ENCODE results near the gene LIMS3. TPM values are rescaled to one million over a fixed set of nuclear protein-coding genes. Genes with fewer than 3 reads are reported as not detected.
"Not testable (repeated sequence)": the region's sequence is repeated elsewhere in the genome, so short reads cannot be mapped to it uniquely, and the experiment has no call there.

Gene LIMS3
- total RNA-seq, 1 donor from 2014 or later = 3.7 TPM

GRCh38 chr2:109920162-109920561, 21.7 kb downstream of the LIMS3 start:
- intact Hi-C loops (cut with DNase I); ATAC-seq; DNase-seq (ENCODE audit: low spot score): not testable (repeated sequence)

- DNase-seq (ENCODE audit: low spot score); intact Hi-C loops (cut with DNase I): not testable (repeated sequence)
- ATAC-seq = peak; percentile 66
Measured at GRCh38 chr2:109921543-109922384, 23.3 kb downstream of the LIMS3 start.

- intact Hi-C loops (cut with DNase I); DNase-seq (ENCODE audit: low spot score): not testable (repeated sequence)
- peak; percentile 71 for ATAC-seq
Measured at GRCh38 chr2:109924481-109924880, 26.0 kb downstream of the LIMS3 start.

GRCh38 chr2:109927803-109928202, 29.3 kb downstream of the LIMS3 start:
- ATAC-seq; DNase-seq (ENCODE audit: low spot score); intact Hi-C loops (cut with DNase I): not testable (repeated sequence)

- intact Hi-C loops (cut with DNase I); DNase-seq (ENCODE audit: low spot score); ATAC-seq: not testable (repeated sequence)
Measured at GRCh38 chr2:109929222-109929621, 30.7 kb downstream of the LIMS3 start.

- ATAC-seq; intact Hi-C loops (cut with DNase I); DNase-seq (ENCODE audit: low spot score): not testable (repeated sequence)
Measured at GRCh38 chr2:109936534-109936933, 38.0 kb downstream of the LIMS3 start.

- DNase-seq (ENCODE audit: low spot score); ATAC-seq; intact Hi-C loops (cut with DNase I): not testable (repeated sequence)
Measured at GRCh38 chr2:109945362-109945761, 46.9 kb downstream of the LIMS3 start.

GRCh38 chr2:109947262-109947958, 48.9 kb downstream of the LIMS3 start:
- intact Hi-C loops (cut with DNase I); DNase-seq (ENCODE audit: low spot score): not testable (repeated sequence)
- ATAC-seq = peak; percentile 70

- DNase-seq (ENCODE audit: low spot score); intact Hi-C loops (cut with DNase I): not testable (repeated sequence)
- peak; percentile 29 for ATAC-seq
Measured at GRCh38 chr2:109947959-109948520, 49.6 kb downstream of the LIMS3 start.

GRCh38 chr2:109950146-109950843, 51.8 kb downstream of the LIMS3 start:
- ATAC-seq = peak; percentile 85
- intact Hi-C loops (cut with DNase I); DNase-seq (ENCODE audit: low spot score): not testable (repeated sequence)

- ATAC-seq; intact Hi-C loops (cut with DNase I): not testable (repeated sequence)
Measured at GRCh38 chr2:109963942-109964341, 65.5 kb downstream of the LIMS3 start.

GRCh38 chr2:109965482-109965881, 67.0 kb downstream of the LIMS3 start:
- DNase-seq (ENCODE audit: low spot score); intact Hi-C loops (cut with DNase I): not testable (repeated sequence)

More at GRCh38 chr2:109963942-109964341, 65.5 kb downstream of the LIMS3 start:
- not testable (repeated sequence) for DNase-seq (ENCODE audit: low spot score)

GRCh38 chr2:109966107-109966736, 67.7 kb downstream of the LIMS3 start:
- intact Hi-C loops (cut with DNase I); DNase-seq (ENCODE audit: low spot score): not testable (repeated sequence)
- ATAC-seq = peak; percentile 94

More at GRCh38 chr2:109965482-109965881, 67.0 kb downstream of the LIMS3 start:
- ATAC-seq = peak; percentile 77

GRCh38 chr2:109966858-109967257, 68.4 kb downstream of the LIMS3 start:
- ATAC-seq = peak; percentile 58
- DNase-seq (ENCODE audit: low spot score); intact Hi-C loops (cut with DNase I): not testable (repeated sequence)

- ATAC-seq; DNase-seq (ENCODE audit: low spot score); intact Hi-C loops (cut with DNase I): not testable (repeated sequence)
Measured at GRCh38 chr2:109969864-109970263, 71.4 kb downstream of the LIMS3 start.

- intact Hi-C loops (cut with DNase I); ATAC-seq: not testable (repeated sequence)
Measured at GRCh38 chr2:109971710-109972109, 73.2 kb downstream of the LIMS3 start.

More at GRCh38 chr2:109971710-109972109, 73.2 kb downstream of the LIMS3 start:
- DNase-seq (ENCODE audit: low spot score) = not testable (repeated sequence)
